Muscle layer of colon (tissue), 2 donors: ENCODE data around the gene B4GALT1.

Experiments used
- H3K27ac ChIP-seq: one replicate; pipeline ENCODE4 v1.7.0; 2013; ENCODE audit warnings: low read depth, mild to moderate bottlenecking, low read length, moderate library complexity
- H3K27me3 ChIP-seq, 2 donors: one replicate each; pipeline ENCODE4 v1.7.0; 2013; ENCODE audit warnings: low read length in 2 of 2, mild to moderate bottlenecking in 2 of 2; ENCODE audit not compliant: insufficient read depth in 2 of 2, control insufficient read depth in 1 of 2
- H3K36me3 ChIP-seq: one replicate; pipeline ENCODE4 v1.7.0; 2013; ENCODE audit warnings: mild to moderate bottlenecking, low read length; ENCODE audit not compliant: insufficient read depth
- H3K4me1 ChIP-seq: one replicate; pipeline ENCODE4 v1.7.0; 2013; ENCODE audit warnings: mild to moderate bottlenecking, low read length; ENCODE audit not compliant: insufficient read depth
- H3K4me3 ChIP-seq, 2 donors: one replicate each; pipeline ENCODE4 v1.7.0; 2013; ENCODE audit warnings: low read length in 2 of 2, low read depth in 1 of 2, mild to moderate bottlenecking in 1 of 2, moderate library complexity in 1 of 2
- H3K9ac ChIP-seq: one replicate; pipeline ENCODE4 v1.7.0; 2013; ENCODE audit warnings: low read length
- H3K9me3 ChIP-seq: one replicate; pipeline ENCODE4 v1.7.0; 2013; ENCODE audit warnings: mild to moderate bottlenecking, low read length
- donor health status: abdominal sarcoma.
- donor health status: Adenocarcinoma of cecum.

B4GALT1 gene

GRCh38 chr9:33124751-33125381 lies 42.3 kb downstream of the B4GALT1 start:
- Histone ChIP-seq H3K4me3 (no peak overlapping the region), H3K4me1 (no peaks in the 10 kb centered on the region), H3K9ac (no peak overlapping the region), H3K27ac (no peak overlapping the region), H3K27me3 (no peaks in the 10 kb centered on the region), H3K9me3 (no peaks in the 10 kb centered on the region), H3K36me3 (peaks cover 31% of the 10 kb centered on the region)

- Histone ChIP-seq H3K9ac (no peak overlapping the region), H3K36me3 (peaks cover 31% of the 10 kb centered on the region), H3K4me3 (no peak overlapping the region), H3K9me3 (no peaks in the 10 kb centered on the region), H3K27me3 (no peaks in the 10 kb centered on the region), H3K4me1 (no peaks in the 10 kb centered on the region), H3K27ac (no peak overlapping the region)
Measured at GRCh38 chr9:33124046-33124445, 43.1 kb downstream of the B4GALT1 start.

- Histone ChIP-seq H3K4me3 (no peak overlapping the region), H3K27me3 (no peaks in the 10 kb centered on the region), H3K27ac (no peak overlapping the region), H3K4me1 (no peaks in the 10 kb centered on the region), H3K9ac (no peak overlapping the region), H3K36me3 (peaks cover 28% of the 10 kb centered on the region), H3K9me3 (no peaks in the 10 kb centered on the region)
Measured at GRCh38 chr9:33123407-33124031, 43.6 kb downstream of the B4GALT1 start.

GRCh38 chr9:33120620-33121019 lies 46.5 kb downstream of the B4GALT1 start:
- no peak overlapping the region for H3K4me3 ChIP-seq

GRCh38 chr9:33117796-33118195 lies 49.3 kb downstream of the B4GALT1 start:
- Histone ChIP-seq H3K27me3 (no peaks in the 10 kb centered on the region), H3K27ac (no peak overlapping the region), H3K9ac (no peak overlapping the region), H3K9me3 (no peaks in the 10 kb centered on the region), H3K4me1 (peaks cover 12% of the 10 kb centered on the region), H3K36me3 (peaks cover 31% of the 10 kb centered on the region), H3K4me3 (no peak overlapping the region)

More at GRCh38 chr9:33120620-33121019, 46.5 kb downstream of the B4GALT1 start:
- peaks cover 15% of the 10 kb centered on the region for H3K36me3 ChIP-seq
- H3K4me1 ChIP-seq, result peaks cover 12% of the 10 kb centered on the region
- H3K9me3 ChIP-seq, result no peaks in the 10 kb centered on the region
- H3K27ac ChIP-seq, result no peak overlapping the region
- H3K9ac ChIP-seq, result no peak overlapping the region
- no peaks in the 10 kb centered on the region for H3K27me3 ChIP-seq

- H3K36me3 ChIP-seq, result peaks cover 35% of the 10 kb centered on the region
Measured at GRCh38 chr9:33117306-33117705, 49.8 kb downstream of the B4GALT1 start.

GRCh38 chr9:33116860-33117259 lies 50.3 kb downstream of the B4GALT1 start:
- H3K9me3 ChIP-seq, result no peaks in the 10 kb centered on the region
- no peak overlapping the region for H3K9ac ChIP-seq
- H3K4me3 ChIP-seq, result no peak overlapping the region
- no peaks in the 10 kb centered on the region for H3K27me3 ChIP-seq
- no peak overlapping the region for H3K27ac ChIP-seq
- H3K4me1 ChIP-seq, result peaks cover 12% of the 10 kb centered on the region
- H3K36me3 ChIP-seq, result peaks cover 35% of the 10 kb centered on the region

More at GRCh38 chr9:33117306-33117705, 49.8 kb downstream of the B4GALT1 start:
- H3K27ac ChIP-seq, result no peak overlapping the region
- H3K9ac ChIP-seq, result no peak overlapping the region
- H3K4me1 ChIP-seq, result peaks cover 12% of the 10 kb centered on the region
- no peaks in the 10 kb centered on the region for H3K27me3 ChIP-seq
- no peak overlapping the region for H3K4me3 ChIP-seq
- no peaks in the 10 kb centered on the region for H3K9me3 ChIP-seq

GRCh38 chr9:33114746-33115145 lies 52.4 kb downstream of the B4GALT1 start:
- H3K36me3 ChIP-seq, result peaks cover 39% of the 10 kb centered on the region

GRCh38 chr9:33113799-33114547 lies 53.2 kb downstream of the B4GALT1 start:
- H3K27ac ChIP-seq, result no peak overlapping the region
- no peak overlapping the region for H3K4me3 ChIP-seq
- peaks cover 12% of the 10 kb centered on the region for H3K4me1 ChIP-seq
- peaks cover 39% of the 10 kb centered on the region for H3K36me3 ChIP-seq
- H3K9me3 ChIP-seq, result no peaks in the 10 kb centered on the region
- H3K27me3 ChIP-seq, result no peaks in the 10 kb centered on the region
- H3K9ac ChIP-seq, result no peak overlapping the region

More at GRCh38 chr9:33114746-33115145, 52.4 kb downstream of the B4GALT1 start:
- H3K27ac ChIP-seq, result no peak overlapping the region
- peaks cover 12% of the 10 kb centered on the region for H3K4me1 ChIP-seq
- no peak overlapping the region for H3K4me3 ChIP-seq
- H3K9me3 ChIP-seq, result no peaks in the 10 kb centered on the region
- no peak overlapping the region for H3K9ac ChIP-seq
- H3K27me3 ChIP-seq, result no peaks in the 10 kb centered on the region

GRCh38 chr9:33112094-33112493 lies 55.0 kb downstream of the B4GALT1 start:
- Histone ChIP-seq H3K36me3 (peaks cover 39% of the 10 kb centered on the region), H3K27ac (no peak overlapping the region), H3K27me3 (no peaks in the 10 kb centered on the region), H3K9ac (no peak overlapping the region), H3K9me3 (no peaks in the 10 kb centered on the region), H3K4me1 (peaks cover 3% of the 10 kb centered on the region), H3K4me3 (no peak overlapping the region)

- Histone ChIP-seq H3K27me3 (no peaks in the 10 kb centered on the region), H3K27ac (no peak overlapping the region), H3K4me3 (no peak overlapping the region), H3K9ac (no peak overlapping the region), H3K4me1 (no peaks in the 10 kb centered on the region), H3K36me3 (peaks cover 35% of the 10 kb centered on the region), H3K9me3 (no peaks in the 10 kb centered on the region)
Measured at GRCh38 chr9:33111631-33112030, 55.5 kb downstream of the B4GALT1 start.
